GM23338 (cell line): Measurements from ENCODE around the gene SMCO2. TPM values are rescaled to one million over a fixed set of nuclear protein-coding genes. Genes with fewer than 3 reads are reported as not detected.

Source experiments
- ATAC-seq: fragments of 200-7000 bp; cut with Tn5 transposase; 3 replicates; pipeline ENCODE4 v1.9.1; 2020
- DNase-seq: peaks from one replicate; pipeline ENCODE4 v3.0.0-alpha.2; 2015; ENCODE audit warnings: low spot score
- H2AFZ ChIP-seq: fragments of 200-600 bp; sonication (generic); 2 replicates; pipeline ENCODE4 v1.8.0; 2016; ENCODE audit warnings: antibody characterized with exemption, mild to moderate bottlenecking, moderate library complexity
- H3F3A ChIP-seq: fragments of 200-600 bp; sonication (generic); replicated peaks from 2 replicates; pipeline ENCODE4 v1.8.0; 2017; ENCODE audit warnings: antibody characterized with exemption, mixed run types, low read depth
- H3K27ac ChIP-seq: fragments of 200-600 bp; sonication (generic); 2 replicates; pipeline ENCODE4 v1.6.1; 2016; ENCODE audit warnings: low read depth
- H3K27me3 ChIP-seq: fragments of 200-600 bp; sonication (generic); 2 replicates; pipeline ENCODE4 v1.8.0; 2016; ENCODE audit warnings: mild to moderate bottlenecking, mixed run types, moderate library complexity; ENCODE audit not compliant: insufficient read depth
- H3K36me3 ChIP-seq: fragments of 200-600 bp; sonication (generic); 2 replicates; pipeline ENCODE4 v1.8.0; 2016; ENCODE audit warnings: mild to moderate bottlenecking; ENCODE audit not compliant: insufficient read depth
- H3K4me1 ChIP-seq: fragments of 200-600 bp; sonication (generic); 2 replicates; pipeline ENCODE4 v1.8.0; 2016; ENCODE audit warnings: mild to moderate bottlenecking, moderate library complexity; ENCODE audit not compliant: insufficient read depth
- H3K4me2 ChIP-seq: fragments of 200-600 bp; sonication (generic); 2 replicates; pipeline ENCODE4 v1.7.1; 2017; ENCODE audit warnings: mixed run types
- H3K4me3 ChIP-seq: fragments of 200-600 bp; sonication (generic); 2 replicates; pipeline ENCODE4 v1.6.1; 2016; ENCODE audit warnings: mixed run types
- H3K79me2 ChIP-seq: fragments of 200-600 bp; sonication (generic); replicated peaks from 2 replicates; pipeline ENCODE4 v1.8.0; 2017; ENCODE audit warnings: mild to moderate bottlenecking; ENCODE audit not compliant: insufficient read depth
- H3K9me2 ChIP-seq: fragments of 200-600 bp; sonication (generic); 2 replicates; pipeline ENCODE4 v1.8.0; 2017; ENCODE audit not compliant: insufficient read depth
- H4K20me1 ChIP-seq: fragments of 200-600 bp; sonication (generic); replicated peaks from 2 replicates; pipeline ENCODE4 v1.8.0; 2017; ENCODE audit warnings: mild to moderate bottlenecking; ENCODE audit not compliant: insufficient read depth
- H3K27ac Mint-ChIP-seq: 2 replicates; pipeline ENCODE4 v1.8.0; 2020; ENCODE audit warnings: inconsistent platforms, mild to moderate bottlenecking, moderate library complexity, mixed read lengths
- H3K27me3 Mint-ChIP-seq: 3 replicates; pipeline ENCODE4 v1.8.0; 2022; ENCODE audit warnings: low read depth, mild to moderate bottlenecking, moderate library complexity, mixed read lengths, inconsistent platforms; ENCODE audit not compliant: insufficient read depth, poor library complexity
- H3K36me3 Mint-ChIP-seq: 3 replicates; pipeline ENCODE4 v1.8.0; 2021; ENCODE audit warnings: low read depth, mild to moderate bottlenecking, inconsistent platforms, moderate library complexity, mixed read lengths
- H3K4me1 Mint-ChIP-seq: 3 replicates; pipeline ENCODE4 v1.8.0; 2020; ENCODE audit warnings: mild to moderate bottlenecking, inconsistent platforms, mixed read lengths
- H3K4me3 Mint-ChIP-seq: 3 replicates; pipeline ENCODE4 v1.8.0; 2021; ENCODE audit warnings: moderate library complexity, mild to moderate bottlenecking, inconsistent platforms, mixed read lengths
- H3K9me3 Mint-ChIP-seq: 3 replicates; pipeline ENCODE4 v1.8.0; 2020; ENCODE audit warnings: moderate library complexity, mild to moderate bottlenecking, inconsistent platforms, mixed read lengths
- CTCF ChIP-seq, 2 experiments: fragments of 200-600 bp in 1 of 2; sonication (generic) in 1 of 2; conservative IDR thresholded peaks; 2 replicates each; pipeline versions ENCODE4 v1.5.1 to v1.6.1; 2016 to 2017; ENCODE audit warnings: antibody characterized with exemption in 2 of 2, low read depth in 2 of 2, mild to moderate bottlenecking in 2 of 2, moderate library complexity in 1 of 2
- EZH2 ChIP-seq: fragments of 200-600 bp; sonication (generic); IDR thresholded peaks from one replicate; pipeline ENCODE4 v1.8.0; 2017; ENCODE audit warnings: antibody characterized with exemption, mild to moderate bottlenecking, low read depth; ENCODE audit not compliant: unreplicated experiment
- EZH2phosphoT487 ChIP-seq: fragments of 200-600 bp; sonication (generic); IDR thresholded peaks from one replicate; pipeline ENCODE4 v1.8.1; 2018; ENCODE audit warnings: antibody characterized with exemption; ENCODE audit not compliant: unreplicated experiment
- JUNB ChIP-seq: IDR thresholded peaks from one replicate; pipeline ENCODE4 v1.6.1; 2016; ENCODE audit warnings: antibody characterized with exemption; ENCODE audit not compliant: unreplicated experiment
- NANOG ChIP-seq: IDR thresholded peaks from 2 replicates; pipeline ENCODE4 v1.6.1; 2016; ENCODE audit warnings: antibody characterized with exemption, borderline replicate concordance
- POLR2AphosphoS5 ChIP-seq: IDR thresholded peaks from 2 replicates; pipeline ENCODE4 v1.6.1; 2016; ENCODE audit warnings: antibody characterized with exemption, low read depth
- polyA plus RNA-seq: library from polyadenylated mRNA; unstranded; fragments of >200 nt; fragmentation: Nextera tagmentation; extraction: Ambion mirVana; gene quantifications from 2 replicates; pipeline ENCODE4 v1.2.1, GENCODE V29; 2016
- total RNA-seq: library from RNA; depleted of rRNA; stranded (reverse); fragments of >200 nt; shearing (Covaris generic); gene quantifications from 2 replicates; pipeline ENCODE4 v1.2.3, GENCODE V29; 2014

SMCO2 gene
- total and polyA plus RNA-seq, 2 experiments from 2014 or later = 0.86 TPM; not detected in 1

GRCh38 chr12:27412047-27412446 lies 34.5 kb upstream of the SMCO2 start (continued):
- TF ChIP-seq EZH2 (no peak), POLR2AphosphoS5 (no peak), NANOG (no peak), JUNB (no peak)

- H3K4me2 ChIP-seq = no peak overlapping the region
- H3K9me3 Mint-ChIP-seq = no peaks in the 10 kb centered on the region
- no peak overlapping the region for H2AFZ ChIP-seq
- no peaks in the 10 kb centered on the region for H3K27me3 ChIP-seq
- no peaks in the 10 kb centered on the region for H3F3A ChIP-seq
- no peak overlapping the region for H3K27ac ChIP-seq
- no peaks in the 10 kb centered on the region for H3K27me3 Mint-ChIP-seq
- ATAC-seq = peak; percentile 60
- no peaks in the 10 kb centered on the region for H4K20me1 ChIP-seq
- no peak for TF ChIP-seq EZH2phosphoT487
- no peak for TF ChIP-seq EZH2
- TF ChIP-seq CTCF (conservative IDR thresholded peaks at IDR 0.05; ENCODE audit: low read depth in 2 of 2) = peak in 1 of 2 experiments; percentile 35; a peak in 2 of 4 replicates
- H3K4me3 ChIP-seq = no peak overlapping the region
- H3K27ac Mint-ChIP-seq = no peak overlapping the region
- H3K4me3 Mint-ChIP-seq = no peak overlapping the region
- H3K4me1 Mint-ChIP-seq = peaks cover 1% of the 10 kb centered on the region; the same call in 1 of the 3 replicates
- H3K36me3 ChIP-seq = 0 out of 2 replicates have a peak, but pooled peaks cover 4% of the 10 kb centered on the region
- DNase-seq = peak; percentile 28
- no peaks in the 10 kb centered on the region for H3K9me2 ChIP-seq
- no peaks in the 10 kb centered on the region for H3K4me1 ChIP-seq
- H3K79me2 ChIP-seq = no peaks in the 10 kb centered on the region
- H3K36me3 Mint-ChIP-seq = peaks cover 19% of the 10 kb centered on the region; the same call in 2 of the 3 replicates
Observed at GRCh38 chr12:27422697-27423096, 23.8 kb upstream of the SMCO2 start.

GRCh38 chr12:27424631-27425230 lies 21.8 kb upstream of the SMCO2 start:
- Mint-ChIP-seq H3K27ac (peak overlapping the region; percentile 63; the same call in 1 of the 2 replicates), H3K27me3 (no peaks in the 10 kb centered on the region), H3K9me3 (no peaks in the 10 kb centered on the region), H3K4me3 (no peak overlapping the region), H3K4me1 (peaks cover 9% of the 10 kb centered on the region; the same call in 2 of the 3 replicates), H3K36me3 (peaks cover 9% of the 10 kb centered on the region; the same call in 1 of the 3 replicates)
- H4K20me1 ChIP-seq = no peaks in the 10 kb centered on the region
- H3F3A ChIP-seq = no peaks in the 10 kb centered on the region
- H3K79me2 ChIP-seq = no peaks in the 10 kb centered on the region
- DNase-seq = peak; percentile 68
- no peak overlapping the region for H3K4me2 ChIP-seq
- peak; percentile 76 for ATAC-seq
- H3K4me3 ChIP-seq = no peak overlapping the region
- 0 out of 2 replicates have a peak, but pooled peaks cover 1% of the 10 kb centered on the region for H3K36me3 ChIP-seq
- H3K9me2 ChIP-seq = no peaks in the 10 kb centered on the region
- no peaks in the 10 kb centered on the region for H3K4me1 ChIP-seq
- no peak overlapping the region for H2AFZ ChIP-seq
- no peaks in the 10 kb centered on the region for H3K27me3 ChIP-seq
- H3K27ac ChIP-seq = no peak overlapping the region
- peak; percentile 61 to 71 for TF ChIP-seq CTCF (conservative IDR thresholded peaks at IDR 0.05; ENCODE audit: low read depth in 2 of 2)
- TF ChIP-seq JUNB = no peak
